Raji (cell line): ENCODE results near the gene F10.

Experiments
- POLR2A ChIP-seq: IDR thresholded peaks from 2 replicates; pipeline ENCODE4 v1.6.1; 2011; ENCODE audit warnings: low read depth, low read length, control low read depth; ENCODE audit not compliant: insufficient read depth

The F10 gene

DNA sequence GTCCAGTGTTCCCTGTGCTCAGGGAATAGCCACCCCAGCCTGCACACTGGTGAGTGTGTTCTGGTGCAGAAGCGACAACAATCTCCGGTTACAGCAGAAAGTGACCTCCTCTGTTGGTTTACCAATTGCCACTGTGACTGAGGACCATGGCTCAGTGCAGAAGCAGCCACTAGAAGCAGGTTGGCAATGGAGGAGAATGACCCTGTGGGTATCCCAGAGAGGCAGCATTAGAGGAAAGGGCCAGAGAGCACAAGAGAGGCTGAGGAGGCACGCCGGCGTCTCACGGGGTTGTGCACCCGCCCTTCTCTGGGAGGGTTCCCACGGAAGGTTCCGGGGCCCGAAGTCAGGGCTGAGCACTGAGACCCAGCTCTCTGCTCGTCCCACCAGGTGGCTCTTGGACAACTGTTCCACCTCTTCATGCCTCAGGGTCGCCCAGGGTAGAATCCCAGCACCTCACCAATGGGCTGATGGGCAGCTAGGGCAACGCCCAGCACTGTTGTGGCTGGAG lies 49.9 kb downstream of the F10 start:
- TF ChIP-seq POLR2A: no peak

DNA sequence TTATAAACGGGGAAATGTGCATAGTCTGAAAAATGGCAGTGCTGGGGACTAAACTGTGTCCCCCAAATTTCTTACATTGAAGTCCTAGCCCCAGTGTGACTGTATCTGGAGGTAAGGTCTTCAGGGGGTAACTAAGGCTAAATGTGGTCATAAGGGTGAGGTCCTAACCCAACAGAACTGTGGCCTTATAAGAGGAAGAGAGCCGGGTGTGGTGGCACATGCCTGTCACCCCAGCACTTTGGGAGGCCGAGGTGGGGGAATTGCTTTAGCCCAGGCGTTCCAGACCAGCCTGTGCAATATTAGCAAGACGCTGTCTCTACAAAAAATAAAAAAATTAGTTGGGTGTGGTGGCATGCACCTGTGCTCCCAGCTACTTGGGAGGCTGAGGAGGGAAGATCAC lies 53.7 kb downstream of the F10 start:
- no peak for TF ChIP-seq POLR2A

DNA sequence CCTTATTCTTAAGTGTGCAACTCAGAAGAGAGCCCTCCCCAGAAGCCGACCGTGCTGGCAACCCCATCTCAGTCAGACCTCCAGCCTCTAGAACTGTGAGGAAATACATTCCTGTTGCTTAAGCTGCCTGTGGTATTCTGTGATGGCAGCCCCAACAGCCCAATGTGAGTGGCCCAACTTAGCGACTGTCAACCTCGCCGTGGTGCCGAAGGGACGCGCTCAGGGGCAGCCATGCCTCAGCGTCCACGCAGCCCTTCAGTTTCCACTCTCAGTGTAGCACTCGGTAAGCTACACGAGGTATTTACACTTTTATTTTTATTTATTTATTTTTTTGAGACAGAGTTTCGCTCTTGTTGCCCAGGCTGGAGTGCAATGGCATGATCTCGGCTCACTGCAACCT lies 54.2 kb downstream of the F10 start:
- no peak for TF ChIP-seq POLR2A

DNA sequence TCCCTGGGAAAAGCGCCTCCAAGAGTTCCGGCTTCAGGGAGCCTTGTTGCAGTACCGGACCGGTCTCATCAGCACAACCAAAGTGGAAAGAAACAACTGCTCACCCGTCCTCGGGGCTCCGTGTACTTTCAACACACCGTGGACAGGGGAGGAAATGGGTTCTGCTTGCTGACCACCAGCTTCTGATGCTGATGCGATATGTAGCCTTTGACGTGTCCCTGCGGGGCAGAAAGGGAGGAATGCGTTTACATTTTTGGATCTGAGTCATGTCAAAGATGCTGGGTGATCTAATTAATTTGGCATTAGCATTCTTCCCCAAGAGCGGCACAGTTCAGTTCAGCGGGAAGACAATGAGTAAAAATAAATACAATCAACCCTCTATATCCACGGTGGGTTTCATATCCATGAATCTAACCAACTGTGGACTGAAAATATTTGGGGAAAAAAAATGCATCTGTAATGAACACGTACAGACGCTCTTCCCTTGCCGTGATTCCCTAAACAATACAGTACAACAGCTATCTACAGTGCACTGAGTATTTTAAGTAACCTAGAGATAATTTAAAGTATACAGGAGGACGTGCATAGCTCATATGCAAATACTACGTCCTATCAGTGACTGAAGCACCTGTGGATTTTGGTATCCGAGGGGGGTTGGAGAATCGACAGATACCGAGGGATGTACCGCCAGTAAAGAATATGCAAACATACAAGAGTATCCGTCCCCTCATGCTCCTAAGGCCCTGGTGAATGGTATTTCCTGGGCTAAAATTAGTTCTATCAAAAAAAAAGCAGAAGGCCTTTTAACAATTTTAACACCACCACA lies 55.7 kb downstream of the F10 start:
- TF ChIP-seq POLR2A: no peak

DNA sequence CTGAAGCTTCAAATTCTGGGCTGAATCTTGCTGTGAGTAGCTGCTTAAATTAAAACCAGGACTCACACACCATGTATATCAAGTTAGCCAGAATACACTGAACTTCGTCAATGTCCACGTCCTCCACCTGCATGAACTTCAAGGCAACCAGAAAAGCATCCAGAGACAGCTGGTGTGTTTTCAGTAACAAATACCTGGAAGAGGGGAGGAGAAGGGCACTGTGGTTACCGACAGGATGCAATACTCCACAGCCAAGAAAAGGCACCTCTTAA lies 56.2 kb downstream of the F10 start:
- no peak for TF ChIP-seq POLR2A

DNA sequence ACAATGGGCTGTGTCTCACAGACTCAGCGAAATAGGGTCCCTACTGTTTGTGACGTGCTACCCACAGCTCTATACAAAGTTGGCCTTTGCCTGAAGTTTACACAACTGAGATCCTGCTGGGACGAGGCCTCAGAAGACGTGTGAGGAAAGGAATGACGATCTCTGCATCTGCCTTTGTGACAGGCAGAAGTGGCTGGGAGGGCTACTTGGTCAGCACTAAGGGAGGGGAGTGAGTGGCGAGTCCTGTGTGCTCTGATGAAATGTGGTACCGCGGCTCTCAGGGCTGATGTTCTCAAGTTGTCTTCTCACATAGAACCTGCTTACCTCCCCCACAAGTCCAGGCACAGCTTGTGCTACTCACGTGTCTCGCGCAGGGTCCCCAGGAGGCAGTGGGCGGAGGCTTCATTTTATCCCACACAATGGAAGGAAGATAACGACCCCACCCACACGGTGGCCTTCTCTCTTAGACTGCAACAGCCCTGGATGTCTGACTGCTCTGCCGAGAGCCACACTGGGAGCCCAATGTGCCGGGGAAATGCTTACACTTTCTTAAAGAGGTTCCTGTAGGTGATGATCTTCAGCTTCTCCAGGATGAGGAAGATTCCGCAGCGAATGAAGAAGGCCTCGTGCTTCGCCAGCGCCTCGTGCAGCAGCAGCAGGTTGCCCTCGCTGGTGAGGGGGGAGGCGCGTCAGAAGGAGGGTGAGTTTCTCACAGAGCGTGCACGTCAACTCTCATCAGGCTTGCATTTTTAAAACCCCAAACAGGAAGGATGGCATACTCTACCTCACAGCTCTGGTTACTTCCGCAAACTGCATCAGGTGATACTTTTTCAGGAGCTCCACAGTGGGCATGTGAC lies 57.0 kb downstream of the F10 start:
- no peak for TF ChIP-seq POLR2A

DNA sequence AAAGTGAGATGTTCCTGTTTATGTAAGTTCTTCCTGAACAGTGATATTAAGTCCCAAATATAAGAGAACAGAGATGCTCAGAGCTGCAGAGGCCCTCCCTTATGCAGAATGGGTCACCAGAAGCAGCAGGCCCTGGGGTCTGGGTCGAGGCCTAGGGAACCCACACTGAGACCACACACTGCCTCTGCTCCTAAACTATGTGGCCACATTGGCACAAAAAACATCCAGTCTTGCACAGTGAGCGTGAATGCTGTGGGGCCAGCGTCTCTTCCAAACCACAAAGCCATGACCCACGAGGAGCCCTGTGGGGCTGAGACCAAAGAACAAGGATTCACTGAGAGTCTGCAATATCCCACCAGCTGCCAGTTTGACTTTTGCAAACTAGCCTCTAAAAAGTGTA lies 59.4 kb downstream of the F10 start:
- no peak for TF ChIP-seq POLR2A

DNA sequence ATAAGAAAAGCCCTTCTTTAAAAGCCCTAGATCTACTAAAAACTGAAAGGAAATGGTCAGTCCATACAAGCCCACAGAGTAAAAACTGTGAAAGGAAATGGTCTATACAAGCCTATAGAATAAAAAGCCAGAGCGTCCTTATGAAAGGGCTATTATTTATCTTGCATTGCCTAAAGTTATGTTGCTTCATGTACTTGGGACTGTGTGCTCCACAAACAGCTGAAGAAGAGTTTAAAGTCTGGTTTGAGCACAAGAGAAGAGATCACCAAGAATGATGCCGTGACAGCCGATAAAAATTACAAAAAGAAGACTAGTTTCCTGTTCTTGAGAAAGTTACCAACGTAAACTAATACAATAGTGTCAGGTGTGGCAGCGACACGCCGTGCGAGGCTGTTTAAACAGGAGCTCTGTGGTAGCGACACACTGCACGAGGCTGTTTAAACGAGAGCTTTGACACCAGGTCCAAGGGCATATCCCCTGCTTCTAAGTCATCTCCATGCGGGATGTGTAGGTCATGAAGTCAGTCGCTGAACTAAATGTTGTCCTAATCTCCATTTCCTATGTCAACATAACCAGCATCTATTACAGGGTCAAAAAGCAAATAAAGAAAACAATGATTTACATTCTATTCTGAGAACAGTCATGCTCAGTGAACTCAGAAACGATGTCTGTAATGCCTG lies 61.0 kb downstream of the F10 start:
- no peak for TF ChIP-seq POLR2A

DNA sequence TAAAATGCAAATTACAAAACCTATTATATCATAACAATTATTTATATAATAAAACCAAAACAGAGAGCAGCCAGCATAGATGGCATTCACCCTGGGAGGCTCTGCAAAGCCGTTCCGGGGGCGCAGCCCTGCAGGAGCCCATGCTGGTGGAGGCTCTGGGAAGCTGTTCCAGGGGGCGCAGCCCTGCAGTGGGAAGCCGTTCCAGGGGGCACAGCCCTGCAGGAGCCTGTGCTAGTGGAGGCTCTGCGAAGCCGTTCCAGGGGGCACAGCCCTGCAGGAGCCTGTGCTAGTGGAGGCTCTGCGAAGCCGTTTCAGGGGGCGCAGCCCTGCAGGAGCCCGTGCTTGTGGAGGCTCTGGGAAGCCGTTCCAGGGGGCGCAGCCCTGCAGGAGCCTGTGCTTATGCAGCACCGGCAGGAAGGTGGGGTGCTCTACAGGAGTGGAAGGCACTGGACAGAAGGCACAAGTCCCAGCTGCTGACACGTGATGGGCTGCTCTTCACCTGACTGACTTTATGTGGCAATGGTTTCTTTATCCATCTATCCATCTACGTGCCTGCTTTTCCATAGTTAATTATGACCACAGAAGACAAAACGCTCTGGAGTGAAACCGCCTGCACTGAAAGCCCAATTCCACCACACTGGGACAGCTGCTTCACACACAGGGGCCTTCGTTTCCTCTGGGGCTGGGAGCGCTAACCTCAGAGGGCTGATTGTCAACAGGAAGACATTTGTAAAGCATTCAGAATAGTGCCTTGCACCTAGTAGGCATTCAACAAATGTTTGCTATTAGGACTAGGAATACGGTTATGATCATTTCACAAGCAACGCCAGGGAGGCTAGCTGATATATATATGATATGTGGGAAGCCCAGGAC lies 62.2 kb downstream of the F10 start:
- no peak for TF ChIP-seq POLR2A

DNA sequence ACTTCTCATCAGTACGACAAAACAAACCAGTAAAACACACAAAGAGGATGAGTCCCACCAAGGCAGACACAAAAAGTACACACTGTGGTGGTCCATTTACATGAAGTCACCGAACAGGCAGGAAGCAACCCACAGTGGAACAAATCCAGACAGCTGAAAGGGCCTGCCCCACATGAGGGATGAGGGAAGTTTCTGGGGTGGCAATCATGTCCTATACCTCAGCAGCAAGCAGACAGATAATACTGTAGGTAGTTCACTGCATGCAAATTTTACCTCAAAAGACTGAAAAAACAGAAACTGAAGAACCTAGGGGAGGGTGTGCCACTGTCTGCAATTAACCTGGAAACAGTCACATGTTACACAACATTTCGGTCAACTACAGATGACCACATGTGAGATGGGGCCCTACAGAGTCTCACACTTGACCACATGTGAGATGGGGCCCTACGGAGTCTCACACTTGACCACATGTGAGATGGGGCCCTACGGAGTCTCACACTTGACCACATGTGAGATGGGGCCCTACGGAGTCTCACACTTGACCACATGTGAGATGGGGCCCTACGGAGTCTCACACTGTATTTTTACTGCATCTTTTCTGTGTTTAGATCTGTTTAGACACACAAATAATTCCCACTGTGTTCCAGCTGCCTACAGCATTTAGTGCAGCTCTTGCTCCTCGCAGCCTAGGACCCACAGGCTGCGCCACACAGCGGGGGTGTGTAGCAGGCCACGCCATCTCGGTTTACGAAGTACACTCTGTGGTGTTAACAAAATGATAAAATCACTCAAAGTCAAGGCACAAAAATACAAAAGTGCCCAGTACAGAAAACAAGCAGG lies 63.7 kb downstream of the F10 start:
- TF ChIP-seq POLR2A: no peak

DNA sequence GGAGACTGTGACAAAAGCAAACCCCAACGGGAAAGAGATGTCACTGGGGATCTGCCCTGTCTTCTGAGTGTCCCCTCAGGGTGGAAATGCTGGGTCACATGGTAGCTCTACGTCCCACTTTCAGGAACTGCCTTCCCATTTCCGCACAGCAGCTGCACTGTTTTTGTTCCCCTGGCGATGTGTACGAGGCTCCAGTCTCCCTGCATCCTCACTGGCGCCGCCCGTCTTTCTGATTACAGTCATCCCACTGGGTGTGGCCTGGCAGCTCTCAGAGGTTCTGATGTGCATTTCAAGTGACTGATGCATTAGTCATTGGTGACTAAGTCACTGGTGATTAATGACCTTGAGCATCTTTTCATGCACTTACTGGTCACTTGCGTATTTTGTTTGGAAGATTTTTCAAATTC lies 64.7 kb downstream of the F10 start:
- TF ChIP-seq POLR2A: no peak

DNA sequence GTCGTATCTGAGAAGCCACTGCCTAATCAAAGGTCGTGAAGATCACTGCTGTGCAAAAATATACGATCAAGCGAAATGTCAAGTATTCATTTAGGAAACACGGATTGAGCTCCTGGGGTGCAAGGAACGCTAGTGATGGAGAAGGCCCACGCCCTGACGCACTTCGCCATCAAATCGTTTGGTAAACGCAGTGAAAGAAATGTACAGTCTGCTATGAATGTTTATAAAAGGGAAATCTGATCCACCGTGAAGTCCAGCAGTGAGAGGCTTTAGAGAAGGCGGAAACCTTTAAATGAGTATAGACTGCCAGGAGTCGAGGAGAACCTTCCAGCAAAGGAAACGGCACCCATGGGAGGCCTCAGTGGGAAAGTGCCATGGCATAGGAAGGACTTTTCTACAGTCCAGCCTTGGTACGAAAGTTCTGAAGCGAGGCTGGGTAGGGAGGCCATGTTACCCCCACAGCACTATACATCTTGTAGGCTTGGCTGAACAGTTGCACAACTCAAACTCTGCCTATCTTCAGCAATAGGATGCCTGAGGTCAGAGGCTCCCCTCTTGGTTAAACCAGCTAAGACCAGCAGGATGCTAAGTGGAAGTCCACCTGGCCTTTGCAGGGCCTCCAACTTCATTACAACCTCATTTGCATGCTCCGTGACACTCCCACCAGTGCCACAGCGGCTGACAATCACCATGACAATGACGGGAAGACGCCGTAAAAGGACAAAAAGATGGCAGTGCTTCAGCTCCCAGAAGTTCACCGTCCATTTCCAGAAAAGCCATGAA lies 65.5 kb downstream of the F10 start:
- TF ChIP-seq POLR2A: no peak

DNA sequence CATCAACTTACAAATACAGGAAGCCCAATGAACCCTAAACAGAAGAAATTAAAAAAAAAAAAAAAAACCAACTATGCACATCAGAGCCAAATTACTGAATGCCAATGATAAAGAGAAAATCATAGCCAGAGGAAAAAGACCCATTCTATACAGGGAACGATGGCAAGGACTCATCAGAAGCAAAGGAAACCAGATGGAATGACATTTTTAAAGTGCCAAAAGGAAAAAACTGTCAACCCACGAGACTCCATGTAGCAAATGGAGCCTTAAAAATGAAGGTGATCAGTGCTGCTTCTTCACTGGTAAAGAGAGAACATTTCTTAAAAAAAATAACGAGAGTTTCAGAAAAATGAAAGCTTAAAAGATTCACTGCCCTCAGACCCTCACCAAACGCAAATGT lies 67.6 kb downstream of the F10 start:
- TF ChIP-seq POLR2A: no peak
